ENCODE measurements around the gene MSH3.

MSH3 gene

GRCh38 chr5:80753712-80754111 lies 99.3 kb downstream of the MSH3 start:
- TF ChIP-seq TCF12 (IDR thresholded peaks at IDR 0.05; ENCODE audit: low read depth) (no peak), ZBTB7A (IDR thresholded peaks at IDR 0.05; ENCODE audit: low read depth) (no peak), RAD21 (IDR thresholded peaks at IDR 0.05; ENCODE audit: low read depth) (no peak), FOXM1 (IDR thresholded peaks at IDR 0.05; ENCODE audit: borderline replicate concordance, low read depth) (no peak), EP300 (IDR thresholded peaks at IDR 0.05; ENCODE audit: borderline replicate concordance) (no peak), EGR1 (IDR thresholded peaks at IDR 0.05) (no peak), CREB1 (IDR thresholded peaks at IDR 0.05; ENCODE audit: low read depth) (no peak), NFIC (IDR thresholded peaks at IDR 0.05) (no peak), YY1 (IDR thresholded peaks at IDR 0.05; ENCODE audit: low read depth) (no peak), MAX (IDR thresholded peaks at IDR 0.05) (no peak), REST (IDR thresholded peaks at IDR 0.05; ENCODE audit: low read depth) (no peak), CEBPB (IDR thresholded peaks at IDR 0.05) (no peak), TAF1 (IDR thresholded peaks at IDR 0.05; ENCODE audit: low read depth) (no peak), TEAD4 (IDR thresholded peaks at IDR 0.05) (no peak)
- TF ChIP-seq, protein P1, sequence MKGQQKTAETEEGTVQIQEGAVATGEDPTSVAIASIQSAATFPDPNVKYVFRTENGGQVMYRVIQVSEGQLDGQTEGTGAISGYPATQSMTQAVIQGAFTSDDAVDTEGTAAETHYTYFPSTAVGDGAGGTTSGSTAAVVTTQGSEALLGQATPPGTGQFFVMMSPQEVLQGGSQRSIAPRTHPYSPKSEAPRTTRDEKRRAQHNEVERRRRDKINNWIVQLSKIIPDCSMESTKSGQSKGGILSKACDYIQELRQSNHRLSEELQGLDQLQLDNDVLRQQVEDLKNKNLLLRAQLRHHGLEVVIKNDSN (IDR thresholded peaks at IDR 0.05): no peak

DNA sequence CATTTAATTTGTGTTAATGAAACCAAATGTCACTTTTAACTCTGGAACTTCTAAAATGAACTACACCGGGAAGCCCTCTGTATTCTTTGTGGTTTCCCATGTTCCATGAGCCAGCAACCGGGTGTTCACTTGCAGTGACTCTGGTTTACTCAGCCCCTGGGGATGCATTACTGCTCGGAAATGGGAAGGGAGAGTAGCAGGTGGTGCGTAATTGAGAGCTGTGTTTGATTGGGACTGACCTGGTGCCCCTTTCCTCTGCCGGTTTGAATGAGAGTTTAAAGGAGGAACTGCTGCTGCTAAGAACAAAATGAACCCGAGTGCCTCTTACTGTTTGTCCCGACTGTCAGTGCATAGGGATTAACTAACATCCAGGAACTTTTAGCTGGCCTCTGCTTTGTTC lies 100.4 kb downstream of the MSH3 start:
- no peak for TF ChIP-seq MAX (IDR thresholded peaks at IDR 0.05)
- no peak for TF ChIP-seq TAF1 (IDR thresholded peaks at IDR 0.05; ENCODE audit: low read depth)
- TF ChIP-seq TEAD4 (IDR thresholded peaks at IDR 0.05): no peak
- TF ChIP-seq FOXM1 (IDR thresholded peaks at IDR 0.05; ENCODE audit: borderline replicate concordance, low read depth): no peak
- no peak for TF ChIP-seq EGR1 (IDR thresholded peaks at IDR 0.05)
- no peak for TF ChIP-seq YY1 (IDR thresholded peaks at IDR 0.05; ENCODE audit: low read depth)
- no peak for TF ChIP-seq REST (IDR thresholded peaks at IDR 0.05; ENCODE audit: low read depth)
- TF ChIP-seq, protein P1 (IDR thresholded peaks at IDR 0.05): no peak
- no peak for TF ChIP-seq TCF12 (IDR thresholded peaks at IDR 0.05; ENCODE audit: low read depth)
- TF ChIP-seq RAD21 (IDR thresholded peaks at IDR 0.05; ENCODE audit: low read depth): no peak
- no peak for TF ChIP-seq CEBPB (IDR thresholded peaks at IDR 0.05)

GRCh38 chr5:80755626-80756025 lies 101.2 kb downstream of the MSH3 start:
- TF ChIP-seq TCF12 (IDR thresholded peaks at IDR 0.05; ENCODE audit: low read depth): no peak
- TF ChIP-seq, protein P1 (IDR thresholded peaks at IDR 0.05): no peak
- no peak for TF ChIP-seq FOXM1 (IDR thresholded peaks at IDR 0.05; ENCODE audit: borderline replicate concordance, low read depth)
- no peak for TF ChIP-seq REST (IDR thresholded peaks at IDR 0.05; ENCODE audit: low read depth)

- no peak for TF ChIP-seq ZBTB7A (IDR thresholded peaks at IDR 0.05; ENCODE audit: low read depth)
Observed at GRCh38 chr5:80756292-80756691, 101.8 kb downstream of the MSH3 start.

- TF ChIP-seq TEAD4 (IDR thresholded peaks at IDR 0.05): no peak
- no peak for TF ChIP-seq EGR1 (IDR thresholded peaks at IDR 0.05)
- TF ChIP-seq ZBTB7A (IDR thresholded peaks at IDR 0.05; ENCODE audit: low read depth): no peak
- no peak for TF ChIP-seq REST (IDR thresholded peaks at IDR 0.05; ENCODE audit: low read depth)
- TF ChIP-seq MAX (IDR thresholded peaks at IDR 0.05): no peak
- no peak for TF ChIP-seq CREB1 (IDR thresholded peaks at IDR 0.05; ENCODE audit: low read depth)
- TF ChIP-seq FOXM1 (IDR thresholded peaks at IDR 0.05; ENCODE audit: borderline replicate concordance, low read depth): no peak
- TF ChIP-seq TAF1 (IDR thresholded peaks at IDR 0.05; ENCODE audit: low read depth): no peak
- TF ChIP-seq NFIC (IDR thresholded peaks at IDR 0.05): no peak
- no peak for TF ChIP-seq TCF12 (IDR thresholded peaks at IDR 0.05; ENCODE audit: low read depth)
Observed at GRCh38 chr5:80757290-80757689, 102.8 kb downstream of the MSH3 start.
